Epithelial cell of proximal tubule (primary cell): Measurements from ENCODE around the gene FTH1. TPM values are rescaled to one million over a fixed set of nuclear protein-coding genes. Genes with fewer than 3 reads are reported as not detected.

Experiments used
- DNase-seq: peaks from one replicate; pipeline ENCODE4 v3.0.0-alpha.2; 2011; ENCODE audit warnings: low read depth
- H3K4me3 ChIP-seq: 2 replicates; pipeline ENCODE4 v1.5.1; 2011; ENCODE audit warnings: low read depth, mild to moderate bottlenecking, low read length
- total RNA-seq: library from RNA; depleted of rRNA; stranded (reverse); fragments of >200 nt; gene quantifications from 2 replicates; pipeline ENCODE4 v1.2.3, GENCODE V29; 2015
- TF ChIP-seq, protein P1 (sequence below): conservative IDR thresholded peaks from 2 replicates; pipeline ENCODE4 v1.5.1; 2012; ENCODE audit warnings: low read depth, mild to moderate bottlenecking, low read length

Gene FTH1
- total RNA-seq, 1 donor from 2014 or later, result 789 TPM

GRCh38 chr11:61951484-61952135, 15.8 kb downstream of the FTH1 start:
- no peak overlapping the region for H3K4me3 ChIP-seq
- TF ChIP-seq, protein P1, sequence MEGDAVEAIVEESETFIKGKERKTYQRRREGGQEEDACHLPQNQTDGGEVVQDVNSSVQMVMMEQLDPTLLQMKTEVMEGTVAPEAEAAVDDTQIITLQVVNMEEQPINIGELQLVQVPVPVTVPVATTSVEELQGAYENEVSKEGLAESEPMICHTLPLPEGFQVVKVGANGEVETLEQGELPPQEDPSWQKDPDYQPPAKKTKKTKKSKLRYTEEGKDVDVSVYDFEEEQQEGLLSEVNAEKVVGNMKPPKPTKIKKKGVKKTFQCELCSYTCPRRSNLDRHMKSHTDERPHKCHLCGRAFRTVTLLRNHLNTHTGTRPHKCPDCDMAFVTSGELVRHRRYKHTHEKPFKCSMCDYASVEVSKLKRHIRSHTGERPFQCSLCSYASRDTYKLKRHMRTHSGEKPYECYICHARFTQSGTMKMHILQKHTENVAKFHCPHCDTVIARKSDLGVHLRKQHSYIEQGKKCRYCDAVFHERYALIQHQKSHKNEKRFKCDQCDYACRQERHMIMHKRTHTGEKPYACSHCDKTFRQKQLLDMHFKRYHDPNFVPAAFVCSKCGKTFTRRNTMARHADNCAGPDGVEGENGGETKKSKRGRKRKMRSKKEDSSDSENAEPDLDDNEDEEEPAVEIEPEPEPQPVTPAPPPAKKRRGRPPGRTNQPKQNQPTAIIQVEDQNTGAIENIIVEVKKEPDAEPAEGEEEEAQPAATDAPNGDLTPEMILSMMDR, result no peak
- no peak for DNase-seq

- no peak for DNase-seq
- H3K4me3 ChIP-seq, result no peak within 1 kb of the TSS
- TF ChIP-seq, protein P1, result no peak
Observed at GRCh38 chr11:61950035-61950547, 17.3 kb downstream of the FTH1 start, which contains the start of gene BEST1. Gene BEST1 (plus strand): TSS chr11:61950351. CDS start chr11:61951807, 1,456 bp downstream.

GRCh38 chr11:61949169-61950034, 18.0 kb downstream of the FTH1 start:
- no peak for DNase-seq
- H3K4me3 ChIP-seq, result no peak overlapping the region

GRCh38 chr11:61948505-61948904, 18.9 kb downstream of the FTH1 start:
- TF ChIP-seq, protein P1, result no peak
- H3K4me3 ChIP-seq, result no peak overlapping the region
- no peak for DNase-seq

More at GRCh38 chr11:61949169-61950034, 18.0 kb downstream of the FTH1 start:
- TF ChIP-seq, protein P1, result no peak

- no peak overlapping the region for H3K4me3 ChIP-seq
- TF ChIP-seq, protein P1, result peak; percentile 99
- no peak for DNase-seq
Observed at GRCh38 chr11:61947486-61948210, 19.8 kb downstream of the FTH1 start.

DNA sequence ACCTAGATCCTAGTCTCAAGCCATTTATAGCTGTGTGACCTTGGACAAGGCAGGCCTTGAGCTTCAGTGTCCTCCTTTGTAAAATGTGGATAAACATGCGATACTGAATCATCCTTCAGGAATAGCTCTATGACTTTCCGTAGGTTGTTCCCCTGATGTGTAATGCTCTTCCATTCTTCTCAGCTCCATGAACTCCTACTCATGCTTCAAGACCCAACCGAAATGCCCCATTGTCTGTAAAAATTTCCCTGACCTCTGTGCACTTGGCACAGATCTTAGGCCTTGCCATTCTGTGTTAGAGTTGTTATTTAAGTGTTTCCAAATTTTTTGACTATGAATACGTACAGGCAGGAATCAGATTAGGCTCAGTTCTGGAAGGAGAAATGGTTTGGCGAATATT, 20.5 kb downstream of the FTH1 start:
- no peak for DNase-seq
- TF ChIP-seq, protein P1, result no peak
- no peak overlapping the region for H3K4me3 ChIP-seq
